ENCODE data around the gene LITAF.

LITAF gene

GRCh38 chr16:11564046-11564926 is 22.4 kb downstream of the LITAF start:
- in situ Hi-C loops (cut with MboI; ENCODE audit: low pct_unique_long_range_greater_than_20kb, low sequenced_read_pairs, unreplicated experiment) = no loop called here
- no peak for TF ChIP-seq CTCF (IDR thresholded peaks at IDR 0.05; ENCODE audit: extremely low read depth, insufficient read depth, missing control alignments)
- no peak for DNase-seq (ENCODE audit: low spot score)

- TF ChIP-seq CTCF (IDR thresholded peaks at IDR 0.05; ENCODE audit: extremely low read depth, insufficient read depth, missing control alignments) = no peak
- DNase-seq (ENCODE audit: low spot score) = no peak
- in situ Hi-C loops (cut with MboI; ENCODE audit: low pct_unique_long_range_greater_than_20kb, low sequenced_read_pairs, unreplicated experiment) = no loop called here
Observed at GRCh38 chr16:11563493-11564040, 23.2 kb downstream of the LITAF start.

- TF ChIP-seq CTCF (IDR thresholded peaks at IDR 0.05; ENCODE audit: extremely low read depth, insufficient read depth, missing control alignments) = no peak
- no peak for DNase-seq (ENCODE audit: low spot score)
- in situ Hi-C loops (cut with MboI; ENCODE audit: low pct_unique_long_range_greater_than_20kb, low sequenced_read_pairs, unreplicated experiment) = no loop called here
Observed at GRCh38 chr16:11562941-11563340, 23.8 kb downstream of the LITAF start.

- DNase-seq (ENCODE audit: low spot score) = no peak
- no peak for TF ChIP-seq CTCF (IDR thresholded peaks at IDR 0.05; ENCODE audit: extremely low read depth, insufficient read depth, missing control alignments)
- in situ Hi-C loops (cut with MboI; ENCODE audit: low pct_unique_long_range_greater_than_20kb, low sequenced_read_pairs, unreplicated experiment) = no loop called here
Observed at GRCh38 chr16:11562411-11562810, 24.3 kb downstream of the LITAF start.

- in situ Hi-C loops (cut with MboI; ENCODE audit: low pct_unique_long_range_greater_than_20kb, low sequenced_read_pairs, unreplicated experiment) = no loop called here
Observed at GRCh38 chr16:11561856-11562255, 24.9 kb downstream of the LITAF start.

GRCh38 chr16:11561454-11561805 is 25.3 kb downstream of the LITAF start:
- in situ Hi-C loops (cut with MboI; ENCODE audit: low pct_unique_long_range_greater_than_20kb, low sequenced_read_pairs, unreplicated experiment) = no loop called here
- no peak for DNase-seq (ENCODE audit: low spot score)
- TF ChIP-seq CTCF (IDR thresholded peaks at IDR 0.05; ENCODE audit: extremely low read depth, insufficient read depth, missing control alignments) = no peak

More at GRCh38 chr16:11561856-11562255, 24.9 kb downstream of the LITAF start:
- no peak for DNase-seq (ENCODE audit: low spot score)
- no peak for TF ChIP-seq CTCF (IDR thresholded peaks at IDR 0.05; ENCODE audit: extremely low read depth, insufficient read depth, missing control alignments)

Measured in GM13977 (cell line).